Peyer's patch (tissue), 4 donors: ENCODE results near the gene GNB5. TPM values are rescaled to one million over a fixed set of nuclear protein-coding genes. Genes with fewer than 3 reads are reported as not detected.
A peak's percentile ranks its signal among the peaks of the same experiment; 100 is the strongest.

ENCODE experiments used
- DNase-seq, 3 donors: peaks; one replicate each; pipeline ENCODE4 v3.0.0-alpha.2; 2017 to 2019
- H3K27ac ChIP-seq, 4 donors: fragments of 200-600 bp; sonication (generic); one replicate each; pipeline ENCODE4 v1.5.1; 2016 to 2019
- H3K27me3 ChIP-seq, 2 donors: fragments of 200-600 bp; sonication (generic); one replicate each; pipeline ENCODE4 v1.5.1; 2019
- H3K36me3 ChIP-seq, 3 donors: fragments of 200-600 bp; sonication (generic); one replicate each; pipeline ENCODE4 v1.5.1; 2016 to 2019
- H3K4me1 ChIP-seq, 4 donors: fragments of 200-600 bp; sonication (generic); one replicate each; pipeline ENCODE4 v1.5.1; 2016 to 2019
- H3K4me3 ChIP-seq, 4 donors: fragments of 200-600 bp; sonication (generic); 1 replicate in 3 of 4; 2 replicates in 1 of 4; pipeline ENCODE4 v1.5.1; 2016 to 2019; ENCODE audit warnings: mild to moderate bottlenecking in 1 of 4
- H3K9me3 ChIP-seq, 4 donors: fragments of 200-600 bp; sonication (generic); one replicate each; pipeline ENCODE4 v1.5.1; 2016 to 2019; ENCODE audit warnings: mild to moderate bottlenecking in 1 of 4
- CTCF ChIP-seq, 6 experiments: fragments of 450-650 bp in 4 of 6; fragments of 200-600 bp in 2 of 6; sonication (generic) in 1 of 6; IDR thresholded peaks; one replicate each; pipeline ENCODE4 v1.5.1; 2017 to 2019; ENCODE audit warnings: antibody characterized with exemption in 6 of 6, mild to moderate bottlenecking in 3 of 6, moderate library complexity in 1 of 6
- POLR2A ChIP-seq, 2 donors: fragments of 450-650 bp; IDR thresholded peaks; one replicate each; pipeline ENCODE4 v1.5.1; 2017; ENCODE audit warnings: antibody characterized with exemption in 2 of 2, mild to moderate bottlenecking in 2 of 2, moderate library complexity in 2 of 2
- total RNA-seq, 4 donors: library from RNA; depleted of rRNA; stranded (reverse); fragments of >200 nt; gene quantifications; one replicate each; pipeline ENCODE4 v1.1.0, GENCODE V29; 2016

The GNB5 gene
- total RNA-seq, 4 donors from 2014 or later: 6.1 to 120 (median 7.6) TPM

DNA sequence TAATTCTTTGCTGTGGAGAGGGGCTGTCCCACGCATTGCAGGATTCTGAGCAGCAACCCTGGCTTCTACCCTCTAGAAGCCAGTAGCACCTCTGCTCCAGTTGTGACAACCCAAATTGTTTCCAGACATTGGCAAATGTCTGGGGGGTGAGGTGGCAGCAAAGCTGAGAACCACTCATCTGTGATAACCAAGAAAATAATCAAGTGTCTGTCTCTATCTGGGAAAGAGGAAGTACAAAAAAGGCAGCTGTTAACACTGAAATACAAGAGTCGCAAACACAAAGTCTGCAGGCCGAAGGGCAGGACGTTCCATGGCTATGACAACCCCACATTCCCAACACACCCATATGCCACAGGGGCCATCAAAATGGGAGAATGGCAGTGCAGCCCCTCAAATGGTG, 42.2 kb upstream of the GNB5 start:
- Histone ChIP-seq H3K4me1 (peaks cover 0 to 30% (median 7%) of the 10 kb centered on the region in 4 donors), H3K36me3 (no peaks in the 10 kb centered on the region), H3K27me3 (no peaks in the 10 kb centered on the region), H3K27ac (peak overlapping the region in 2 of 4 donors; percentile 81 to 83), H3K9me3 (no peaks in the 10 kb centered on the region), H3K4me3 (no peak overlapping the region)
- peak in 2 of 3 donors; percentile 56 to 65 for DNase-seq
- TF ChIP-seq POLR2A (IDR thresholded peaks at IDR 0.05) (no peak), CTCF (IDR thresholded peaks at IDR 0.05) (no peak)

DNA sequence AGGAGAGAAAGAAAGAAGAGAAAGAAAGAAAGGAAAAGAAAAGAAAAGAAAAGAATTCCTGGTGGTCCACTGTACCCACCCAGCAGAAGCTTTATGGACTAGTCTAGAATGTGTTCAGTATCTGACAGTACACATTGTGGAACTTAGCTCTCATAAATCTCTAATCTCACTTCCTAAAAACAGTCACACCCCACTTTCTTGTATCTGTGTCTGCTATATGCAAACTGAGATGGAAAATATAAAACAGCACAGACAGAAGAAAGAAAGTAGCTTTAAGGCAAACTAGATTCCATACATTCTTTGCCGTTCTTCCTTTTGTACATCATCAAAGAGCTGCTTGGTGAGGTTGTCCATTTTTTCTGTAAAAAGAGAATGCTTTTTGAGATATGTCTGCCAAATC, 41.1 kb upstream of the GNB5 start:
- Histone ChIP-seq H3K9me3 (no peaks in the 10 kb centered on the region), H3K4me1 (peaks cover 0 to 30% (median 7%) of the 10 kb centered on the region in 4 donors), H3K36me3 (no peaks in the 10 kb centered on the region), H3K27me3 (no peaks in the 10 kb centered on the region), H3K27ac (peak overlapping the region in 2 of 4 donors; percentile 68 to 70), H3K4me3 (no peak overlapping the region)
- no peak for TF ChIP-seq POLR2A (IDR thresholded peaks at IDR 0.05)
- TF ChIP-seq CTCF (IDR thresholded peaks at IDR 0.05): no peak
- no peak for DNase-seq

DNA sequence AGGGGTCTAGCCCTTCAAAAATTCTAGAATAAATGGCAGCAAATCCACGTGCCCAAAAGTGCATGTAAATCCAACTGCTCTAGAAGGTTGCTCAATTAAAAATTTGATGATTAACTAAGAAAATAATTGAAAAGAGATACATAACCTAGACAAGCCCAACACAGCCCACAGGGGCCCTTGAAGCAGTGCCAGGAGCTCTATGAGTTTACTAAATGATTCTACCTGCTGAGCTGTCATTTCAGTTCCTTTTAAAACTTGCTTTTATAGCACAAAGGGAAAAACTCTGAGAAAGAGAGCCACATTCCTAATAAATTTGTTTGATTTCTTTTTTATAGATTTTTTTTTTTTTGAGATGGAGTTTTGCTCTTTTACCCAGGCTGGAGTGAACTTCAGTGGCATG, 38.9 kb upstream of the GNB5 start:
- Histone ChIP-seq H3K4me1 (peaks cover 0 to 20% (median 4%) of the 10 kb centered on the region in 4 donors), H3K27ac (peak overlapping the region in 2 of 4 donors; percentile 68 to 78), H3K4me3 (no peak overlapping the region), H3K36me3 (no peaks in the 10 kb centered on the region), H3K9me3 (no peaks in the 10 kb centered on the region), H3K27me3 (no peaks in the 10 kb centered on the region)
- DNase-seq: no peak
- TF ChIP-seq CTCF (IDR thresholded peaks at IDR 0.05) (no peak), POLR2A (IDR thresholded peaks at IDR 0.05) (no peak)

- Histone ChIP-seq H3K36me3 (peaks cover 0 to 1% (median 0%) of the 10 kb centered on the region in 3 donors), H3K27me3 (no peaks in the 10 kb centered on the region)
- DNase-seq: peak; percentile 77 to 96 (median 93)
Measured at GRCh38 chr15:52228921-52229320, 37.7 kb upstream of the GNB5 start.

DNA sequence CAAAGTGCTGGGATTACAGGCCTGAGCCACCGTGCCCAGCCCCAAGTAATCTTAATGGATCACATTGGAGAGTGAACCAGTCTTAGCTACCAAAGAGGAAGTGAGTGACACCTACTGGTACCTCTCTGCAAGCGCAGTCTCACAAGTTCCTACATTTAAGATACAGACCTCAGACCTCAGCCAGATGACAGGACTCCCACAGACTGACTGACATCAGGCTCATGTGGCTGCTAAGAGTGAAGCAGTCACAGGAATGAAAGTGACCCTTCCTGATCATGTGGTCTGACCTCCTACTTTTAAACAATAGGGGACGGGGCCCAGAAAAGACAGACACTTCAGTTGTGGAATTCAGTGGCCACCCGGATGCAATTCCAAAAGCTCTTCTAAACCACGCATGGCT, 36.3 kb upstream of the GNB5 start:
- Histone ChIP-seq H3K4me3 (no peak overlapping the region), H3K4me1 (peaks cover 0 to 5% (median 0%) of the 10 kb centered on the region in 4 donors), H3K9me3 (no peaks in the 10 kb centered on the region), H3K27ac (peak overlapping the region in 2 of 4 donors; percentile 1 to 68), H3K27me3 (no peaks in the 10 kb centered on the region), H3K36me3 (peaks cover 0 to 10% (median 0%) of the 10 kb centered on the region in 3 donors)
- TF ChIP-seq CTCF (IDR thresholded peaks at IDR 0.05): peak; percentile 48 to 82 (median 80)
- no peak for TF ChIP-seq POLR2A (IDR thresholded peaks at IDR 0.05)
- DNase-seq: peak in 2 of 3 donors; percentile 81 to 93

More at GRCh38 chr15:52228921-52229320, 37.7 kb upstream of the GNB5 start:
- Histone ChIP-seq H3K9me3 (no peaks in the 10 kb centered on the region), H3K4me3 (no peak overlapping the region), H3K4me1 (peaks cover 0 to 11% (median 3%) of the 10 kb centered on the region in 4 donors), H3K27ac (peak overlapping the region in 3 of 4 donors; percentile 8 to 78 (median 68))
- peak in 1 of 2 donors; percentile 18 for TF ChIP-seq POLR2A (IDR thresholded peaks at IDR 0.05)
- TF ChIP-seq CTCF (IDR thresholded peaks at IDR 0.05): peak in 1 of 6 experiments; percentile 3
